ENCODE data around the gene ADARB2.

ADARB2 gene

GRCh38 chr10:1615186-1615954 is 122.0 kb downstream of the ADARB2 start:
- in situ Hi-C loops (cut with MboI; ENCODE audit: low pct_unique_long_range_greater_than_20kb, low sequenced_read_pairs, unreplicated experiment): no loop called here
- no peak for DNase-seq (ENCODE audit: low spot score)
- TF ChIP-seq CTCF (IDR thresholded peaks at IDR 0.05; ENCODE audit: extremely low read depth, insufficient read depth, missing control alignments): no peak

- in situ Hi-C loops (cut with MboI; ENCODE audit: low pct_unique_long_range_greater_than_20kb, low sequenced_read_pairs, unreplicated experiment): no loop called here
- DNase-seq (ENCODE audit: low spot score): no peak
- no peak for TF ChIP-seq CTCF (IDR thresholded peaks at IDR 0.05; ENCODE audit: extremely low read depth, insufficient read depth, missing control alignments)
Measured at GRCh38 chr10:1613511-1613910, 123.8 kb downstream of the ADARB2 start.

GRCh38 chr10:1612908-1613307 is 124.4 kb downstream of the ADARB2 start:
- in situ Hi-C loops (cut with MboI; ENCODE audit: low pct_unique_long_range_greater_than_20kb, low sequenced_read_pairs, unreplicated experiment): no loop called here
- no peak for DNase-seq (ENCODE audit: low spot score)
- no peak for TF ChIP-seq CTCF (IDR thresholded peaks at IDR 0.05; ENCODE audit: extremely low read depth, insufficient read depth, missing control alignments)

GRCh38 chr10:1611936-1612550 is 125.3 kb downstream of the ADARB2 start:
- TF ChIP-seq CTCF (IDR thresholded peaks at IDR 0.05; ENCODE audit: extremely low read depth, insufficient read depth, missing control alignments): no peak

GRCh38 chr10:1610986-1611770 is 126.1 kb downstream of the ADARB2 start:
- no peak for TF ChIP-seq CTCF (IDR thresholded peaks at IDR 0.05; ENCODE audit: extremely low read depth, insufficient read depth, missing control alignments)
- in situ Hi-C loops (cut with MboI; ENCODE audit: low pct_unique_long_range_greater_than_20kb, low sequenced_read_pairs, unreplicated experiment): no loop called here
- no peak for DNase-seq (ENCODE audit: low spot score)

More at GRCh38 chr10:1611936-1612550, 125.3 kb downstream of the ADARB2 start:
- no peak for DNase-seq (ENCODE audit: low spot score)
- in situ Hi-C loops (cut with MboI; ENCODE audit: low pct_unique_long_range_greater_than_20kb, low sequenced_read_pairs, unreplicated experiment): no loop called here

- no peak for TF ChIP-seq CTCF (IDR thresholded peaks at IDR 0.05; ENCODE audit: extremely low read depth, insufficient read depth, missing control alignments)
- in situ Hi-C loops (cut with MboI; ENCODE audit: low pct_unique_long_range_greater_than_20kb, low sequenced_read_pairs, unreplicated experiment): no loop called here
- DNase-seq (ENCODE audit: low spot score): no peak
Measured at GRCh38 chr10:1609648-1609970, 127.7 kb downstream of the ADARB2 start.
